HAP-1 (cell line): Measurements from ENCODE around the gene YPEL1.
"Not testable (repeated sequence)": the region's sequence is repeated elsewhere in the genome, so short reads cannot be mapped to it uniquely, and the experiment has no call there.

Experiments
- DNase-seq, 2 experiments: peaks; one replicate each; pipeline ENCODE4 v3.0.0-alpha.2; 2016 to 2020; ENCODE audit warnings: low spot score in 2 of 2
- H3K27me3 ChIP-seq: fragments of 250-450 bp; sonication (Bioruptor Pico); 2 replicates; pipeline ENCODE4 v1.5.1; 2020; ENCODE audit warnings: low read depth, mild to moderate bottlenecking, moderate library complexity
- H3K36me3 ChIP-seq: fragments of 250-450 bp; sonication (Bioruptor Pico); replicated peaks from 2 replicates; pipeline ENCODE4 v1.5.1; 2020; ENCODE audit warnings: mild to moderate bottlenecking
- H3K4me1 ChIP-seq: fragments of 250-450 bp; sonication (Bioruptor Pico); 2 replicates; pipeline ENCODE4 v1.5.1; 2020; ENCODE audit warnings: mild to moderate bottlenecking
- H3K4me3 ChIP-seq: fragments of 250-450 bp; sonication (Bioruptor Pico); 2 replicates; pipeline ENCODE4 v1.5.1; 2020; ENCODE audit warnings: mild to moderate bottlenecking, moderate library complexity
- H3K9me3 ChIP-seq: fragments of 250-450 bp; sonication (Bioruptor Pico); 2 replicates; pipeline ENCODE4 v1.5.1; 2020; ENCODE audit warnings: mild to moderate bottlenecking, moderate library complexity
- in situ Hi-C: fragments of 300-500 bp; cut with MboI; formaldehyde crosslinking; loops from 3 replicates; pipeline ENCODE4 v1.14.3; 2020; ENCODE audit warnings: low sequenced_read_pairs, inconsistent platforms, mixed read lengths

Gene YPEL1

DNA sequence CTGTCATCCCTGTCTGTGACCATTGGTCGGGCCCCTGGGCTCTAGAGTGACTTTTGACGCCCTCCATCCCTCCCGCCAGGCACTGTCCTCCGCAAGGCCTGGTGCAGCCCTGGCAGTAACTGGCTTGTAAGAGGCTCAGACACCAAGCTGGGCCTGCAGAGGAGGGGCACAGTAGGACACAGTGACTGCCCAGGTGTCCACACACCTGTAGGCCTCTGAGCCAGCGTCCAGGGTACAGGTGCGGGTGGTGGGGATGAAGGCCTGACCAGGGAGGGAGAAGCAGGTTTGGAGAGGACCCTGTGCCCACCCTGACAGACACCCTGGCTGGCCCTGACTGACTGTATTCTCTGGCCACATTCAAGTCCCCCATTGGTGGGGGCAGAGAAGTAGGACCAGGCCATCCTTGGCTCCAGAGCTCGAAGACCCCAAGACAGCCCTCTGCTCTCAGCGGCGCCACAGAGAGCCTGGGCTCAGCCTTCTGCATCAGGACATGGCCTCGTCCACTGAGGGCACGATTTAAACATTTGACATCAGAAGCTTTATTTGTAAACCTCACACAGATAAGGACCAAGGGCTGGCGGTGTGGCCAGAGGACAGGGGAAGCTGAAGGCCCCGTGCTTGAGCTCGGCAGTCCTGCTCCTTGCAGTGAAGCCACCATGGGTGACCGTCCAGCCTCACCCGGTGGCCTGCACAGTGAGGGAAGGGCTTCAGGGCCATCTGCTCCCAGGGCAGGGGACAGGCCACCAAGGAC lies 38.4 kb downstream of the YPEL1 start:
- peaks cover 24% of the 10 kb centered on the region for H3K36me3 ChIP-seq
- no peaks in the 10 kb centered on the region for H3K27me3 ChIP-seq
- in situ Hi-C loops, result no loop called here
- no peaks in the 10 kb centered on the region for H3K4me1 ChIP-seq
- H3K4me3 ChIP-seq, result no peak overlapping the region
- no peaks in the 10 kb centered on the region for H3K9me3 ChIP-seq
- no peak for DNase-seq

- Histone ChIP-seq H3K4me1 (no peaks in the 10 kb centered on the region), H3K27me3 (no peaks in the 10 kb centered on the region), H3K9me3 (no peaks in the 10 kb centered on the region), H3K4me3 (no peak overlapping the region), H3K36me3 (peaks cover 24% of the 10 kb centered on the region)
- DNase-seq, result no peak
- in situ Hi-C loops, result no loop called here
Measured at GRCh38 chr22:21696115-21696514, 39.5 kb downstream of the YPEL1 start.

DNA sequence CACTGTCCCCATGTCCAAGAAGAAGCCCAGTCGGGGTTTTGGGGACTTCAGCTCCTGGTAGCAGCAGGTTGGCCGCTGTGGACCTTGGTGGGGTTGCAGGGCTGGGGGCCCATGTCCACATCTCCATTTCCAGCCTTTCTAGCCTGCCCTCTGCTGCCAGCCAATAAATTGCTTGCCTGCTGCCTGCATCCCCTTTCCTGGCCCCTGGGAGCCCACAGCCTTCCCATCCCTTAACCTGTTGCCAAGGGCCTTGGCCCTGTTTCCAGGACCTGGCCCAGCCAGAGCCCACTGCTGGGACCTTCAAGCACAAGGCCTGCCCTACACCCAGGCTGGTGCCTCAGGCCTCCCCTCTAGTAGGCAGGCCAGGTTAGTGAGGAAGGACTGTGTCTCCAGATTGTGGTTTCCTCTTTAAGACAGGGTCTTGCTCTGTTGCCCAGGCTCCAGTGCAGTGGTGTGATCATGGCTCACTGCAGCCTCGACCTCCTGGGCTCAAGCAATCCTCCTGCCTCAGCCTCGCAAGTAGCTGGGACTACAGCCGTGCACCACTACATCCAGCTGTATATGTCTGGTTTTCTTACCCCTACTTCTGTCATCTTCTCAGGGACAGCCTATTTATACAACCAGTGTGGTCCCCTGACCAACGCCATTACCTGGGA lies 40.0 kb downstream of the YPEL1 start:
- Histone ChIP-seq H3K4me3 (no peak overlapping the region), H3K4me1 (no peaks in the 10 kb centered on the region), H3K27me3 (no peaks in the 10 kb centered on the region), H3K9me3 (no peaks in the 10 kb centered on the region), H3K36me3 (peaks cover 24% of the 10 kb centered on the region)
- no peak for DNase-seq
- in situ Hi-C loops, result no loop called here

DNA sequence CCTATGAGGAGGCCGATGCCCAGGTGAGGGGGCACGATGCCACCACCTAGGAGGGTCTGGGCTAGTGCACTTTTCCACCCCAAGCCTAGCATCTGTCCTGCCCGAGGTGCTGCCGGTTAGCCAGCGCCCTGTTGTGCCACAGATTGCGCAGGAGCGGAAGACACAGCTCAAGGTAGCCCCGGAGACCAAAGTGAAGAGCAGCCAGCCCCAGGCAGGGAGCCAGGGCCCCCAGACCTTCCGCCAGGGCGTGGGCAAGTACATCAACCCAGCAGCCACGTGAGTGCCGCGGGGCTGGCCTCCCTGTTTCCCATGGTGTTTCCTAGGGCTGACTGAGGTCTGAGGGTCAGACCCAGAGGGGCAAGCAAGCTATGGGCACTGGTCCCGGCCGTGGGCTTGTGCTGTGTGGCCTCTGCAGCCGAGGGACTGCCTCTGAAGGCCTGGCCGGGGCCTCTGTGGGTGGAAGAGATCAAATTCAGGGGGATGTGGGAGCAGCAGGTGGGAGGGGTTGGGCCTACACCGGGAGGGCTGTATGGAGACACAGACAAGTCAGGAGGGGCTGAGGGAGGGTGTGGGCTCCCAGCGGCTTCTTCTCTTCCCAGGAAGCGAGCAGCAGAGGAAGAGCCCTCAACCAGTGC lies 40.7 kb downstream of the YPEL1 start:
- no peak overlapping the region for H3K4me3 ChIP-seq

GRCh38 chr22:21694394-21694793 lies 41.2 kb downstream of the YPEL1 start:
- Histone ChIP-seq H3K9me3 (no peaks in the 10 kb centered on the region), H3K27me3 (no peaks in the 10 kb centered on the region), H3K36me3 (peaks cover 27% of the 10 kb centered on the region), H3K4me1 (no peaks in the 10 kb centered on the region), H3K4me3 (no peak overlapping the region)
- DNase-seq, result no peak
- in situ Hi-C loops, result no loop called here

More for the DNA sequence above, 40.7 kb downstream of the YPEL1 start:
- no peaks in the 10 kb centered on the region for H3K27me3 ChIP-seq
- H3K4me1 ChIP-seq, result no peaks in the 10 kb centered on the region
- in situ Hi-C loops, result no loop called here
- no peaks in the 10 kb centered on the region for H3K9me3 ChIP-seq
- no peak for DNase-seq
- H3K36me3 ChIP-seq, result peaks cover 24% of the 10 kb centered on the region

GRCh38 chr22:21693999-21694341 lies 41.6 kb downstream of the YPEL1 start:
- no peaks in the 10 kb centered on the region for H3K4me1 ChIP-seq
- H3K4me3 ChIP-seq, result no peak overlapping the region
- in situ Hi-C loops, result no loop called here
- no peak for DNase-seq
- H3K27me3 ChIP-seq, result no peaks in the 10 kb centered on the region
- peaks cover 27% of the 10 kb centered on the region for H3K36me3 ChIP-seq
- no peaks in the 10 kb centered on the region for H3K9me3 ChIP-seq

- no peaks in the 10 kb centered on the region for H3K9me3 ChIP-seq
- in situ Hi-C loops, result no loop called here
- no peak overlapping the region for H3K4me3 ChIP-seq
- no peaks in the 10 kb centered on the region for H3K4me1 ChIP-seq
- no peaks in the 10 kb centered on the region for H3K27me3 ChIP-seq
- peaks cover 27% of the 10 kb centered on the region for H3K36me3 ChIP-seq
- no peak for DNase-seq
Measured at GRCh38 chr22:21693333-21693998, 42.1 kb downstream of the YPEL1 start.

DNA sequence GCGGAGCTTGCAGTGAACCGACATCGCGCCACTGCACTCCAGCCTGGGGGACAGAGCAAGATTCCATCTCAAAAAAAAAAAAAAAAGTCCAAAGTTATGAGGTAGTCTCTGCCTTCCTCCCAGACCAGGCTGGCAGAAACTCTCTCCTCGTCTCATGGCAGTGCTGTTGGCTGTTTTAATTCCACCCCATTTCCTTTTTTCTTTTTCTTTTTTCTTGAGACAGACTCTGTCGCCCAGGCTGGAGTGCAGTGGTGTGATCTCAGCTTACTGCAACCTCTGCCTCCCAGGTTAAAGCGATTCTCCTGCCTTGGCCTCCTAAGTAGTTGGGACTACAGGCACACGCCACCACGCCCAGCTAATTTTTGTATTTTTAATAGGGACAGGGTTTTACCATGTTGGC lies 42.7 kb downstream of the YPEL1 start:
- H3K9me3 ChIP-seq, in situ Hi-C loops, H3K4me3 ChIP-seq, H3K27me3 ChIP-seq, DNase-seq, H3K4me1 ChIP-seq: not testable (repeated sequence)
- peaks cover 32% of the 10 kb centered on the region for H3K36me3 ChIP-seq

DNA sequence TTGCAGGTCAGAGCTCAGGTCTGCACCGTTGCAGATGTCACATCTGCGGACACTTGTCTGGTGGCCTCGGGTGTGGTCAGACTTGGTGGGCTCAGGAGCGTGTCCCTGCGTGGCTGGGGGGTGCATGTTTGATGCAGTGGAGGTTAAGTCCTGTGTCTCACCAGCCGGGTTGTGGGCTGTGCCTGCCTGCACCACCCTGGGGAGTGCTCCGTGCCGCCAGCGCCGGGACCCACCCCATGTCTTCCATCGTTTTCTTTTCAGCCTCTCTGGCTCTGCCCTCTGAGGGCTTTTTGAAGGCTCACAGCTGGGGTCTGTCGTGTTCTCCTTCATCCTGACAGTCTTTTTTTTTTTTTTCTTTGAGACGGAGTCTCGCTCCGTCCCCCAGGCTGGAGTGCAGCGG lies 43.8 kb downstream of the YPEL1 start:
- H3K36me3 ChIP-seq, result peaks cover 34% of the 10 kb centered on the region
- no peaks in the 10 kb centered on the region for H3K27me3 ChIP-seq
- H3K9me3 ChIP-seq, result no peaks in the 10 kb centered on the region
- H3K4me1 ChIP-seq, result no peaks in the 10 kb centered on the region
- no peak overlapping the region for H3K4me3 ChIP-seq
- no peak for DNase-seq
- in situ Hi-C loops, result no loop called here

GRCh38 chr22:21690401-21690801 lies 45.2 kb downstream of the YPEL1 start:
- H3K4me3 ChIP-seq, result no peak overlapping the region
- in situ Hi-C loops, result no loop called here
- no peak for DNase-seq
- no peaks in the 10 kb centered on the region for H3K9me3 ChIP-seq
- H3K4me1 ChIP-seq, result no peaks in the 10 kb centered on the region
- peaks cover 37% of the 10 kb centered on the region for H3K36me3 ChIP-seq
- no peaks in the 10 kb centered on the region for H3K27me3 ChIP-seq

DNA sequence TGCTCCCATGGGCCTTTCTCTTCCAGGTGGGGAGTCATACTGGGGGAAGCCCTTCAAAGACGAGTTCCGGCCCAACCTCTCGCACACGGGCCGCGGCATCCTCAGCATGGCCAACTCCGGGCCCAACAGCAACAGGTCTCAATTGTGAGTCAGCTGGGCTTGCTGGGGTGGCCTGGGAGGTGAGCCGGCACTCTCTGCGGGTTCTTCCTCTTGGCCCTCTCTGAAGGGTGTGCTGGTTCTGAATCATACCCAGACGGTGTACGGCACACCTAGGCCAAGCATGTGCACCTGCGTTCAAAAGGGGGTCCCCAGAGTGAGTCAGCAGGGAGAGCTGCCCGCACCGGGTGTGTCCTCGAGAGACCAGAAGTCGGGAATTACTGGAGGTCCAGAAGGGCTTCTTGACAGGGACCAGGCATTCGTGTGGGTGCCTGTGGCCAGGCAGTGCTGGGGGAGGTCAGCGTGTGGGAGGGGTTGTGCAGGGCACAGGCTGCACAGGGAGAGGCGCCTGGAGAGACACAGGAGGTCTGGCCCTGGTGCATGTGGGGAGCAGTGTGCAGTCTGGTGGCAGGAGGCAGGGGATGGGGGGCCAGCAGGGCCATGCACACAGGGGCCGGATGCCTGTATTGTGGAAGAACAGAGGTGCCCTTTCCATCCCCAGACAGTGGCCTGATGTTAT lies 46.8 kb downstream of the YPEL1 start:
- Histone ChIP-seq H3K4me1 (no peaks in the 10 kb centered on the region), H3K36me3 (peaks cover 38% of the 10 kb centered on the region), H3K4me3 (no peak overlapping the region), H3K27me3 (no peaks in the 10 kb centered on the region), H3K9me3 (no peaks in the 10 kb centered on the region)
- no peak for DNase-seq
- in situ Hi-C loops, result loop anchor here (10.0 kb wide), 1 partner anchor 84 kb away; no protein-coding TSS in a partner anchor

GRCh38 chr22:21688341-21688705 lies 47.3 kb downstream of the YPEL1 start:
- no peak for DNase-seq
- peaks cover 37% of the 10 kb centered on the region for H3K36me3 ChIP-seq
- no peaks in the 10 kb centered on the region for H3K27me3 ChIP-seq
- no peaks in the 10 kb centered on the region for H3K9me3 ChIP-seq
- H3K4me1 ChIP-seq, result no peaks in the 10 kb centered on the region
- H3K4me3 ChIP-seq, result no peak overlapping the region
- in situ Hi-C loops, result loop anchor here (10.0 kb wide), 1 partner anchor 84 kb away; no protein-coding TSS in a partner anchor

DNA sequence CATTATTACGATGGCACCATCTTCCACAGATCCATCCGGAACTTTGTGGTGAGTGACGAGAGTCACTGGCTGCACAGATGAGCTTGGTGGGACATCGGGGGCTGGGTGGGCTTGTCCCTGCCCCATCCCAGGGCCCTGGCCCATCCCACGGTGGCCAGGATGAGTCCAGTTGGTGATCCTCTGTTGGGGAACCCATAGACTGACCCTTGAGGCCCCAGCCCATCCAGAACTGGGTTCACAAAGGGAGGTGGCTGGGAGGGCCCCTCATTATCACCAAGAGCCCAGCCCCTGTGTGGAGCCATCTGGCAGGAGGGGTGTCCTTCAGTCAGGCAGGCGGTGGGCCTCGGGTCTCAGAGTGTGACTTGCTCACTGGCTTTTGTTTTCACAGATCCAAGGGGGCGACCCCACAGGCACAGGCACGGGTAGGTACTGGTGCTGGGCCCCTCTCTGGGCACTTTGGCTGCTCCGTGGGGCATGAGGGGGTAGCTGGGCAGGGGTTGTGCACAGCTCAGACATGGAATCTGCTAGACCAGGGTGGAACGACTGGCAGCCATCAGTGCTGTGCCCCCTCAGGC lies 47.8 kb downstream of the YPEL1 start:
- Histone ChIP-seq H3K27me3 (no peaks in the 10 kb centered on the region), H3K4me1 (no peaks in the 10 kb centered on the region), H3K4me3 (no peak overlapping the region), H3K9me3 (no peaks in the 10 kb centered on the region), H3K36me3 (peaks cover 42% of the 10 kb centered on the region)
- DNase-seq, result no peak
- in situ Hi-C loops, result loop anchor here (10.0 kb wide), 1 partner anchor 83 kb away; no protein-coding TSS in a partner anchor
